ENCODE results near the gene NRXN2.
"Not testable (repeated sequence)": the region's sequence is repeated elsewhere in the genome, so short reads cannot be mapped to it uniquely, and the experiment has no call there.

The NRXN2 gene

GRCh38 chr11:64598797-64599697 is 124.0 kb downstream of the NRXN2 start:
- no peak overlapping the region for H3K4me3 ChIP-seq (ENCODE audit: low read depth, low read length)
- H3K4me1 ChIP-seq (ENCODE audit: control insufficient read depth, insufficient read depth, low read length): no peaks in the 10 kb centered on the region
- no peaks in the 10 kb centered on the region for H3K9me3 ChIP-seq (ENCODE audit: control insufficient read depth, insufficient read depth, low read length)
- H3K36me3 ChIP-seq (ENCODE audit: control insufficient read depth, insufficient read depth, low read length): no peaks in the 10 kb centered on the region
- H3K9ac ChIP-seq (ENCODE audit: low read depth, low read length): no peak overlapping the region
- H3K27me3 ChIP-seq (ENCODE audit: control insufficient read depth, insufficient read depth, low read length): no peaks in the 10 kb centered on the region

DNA sequence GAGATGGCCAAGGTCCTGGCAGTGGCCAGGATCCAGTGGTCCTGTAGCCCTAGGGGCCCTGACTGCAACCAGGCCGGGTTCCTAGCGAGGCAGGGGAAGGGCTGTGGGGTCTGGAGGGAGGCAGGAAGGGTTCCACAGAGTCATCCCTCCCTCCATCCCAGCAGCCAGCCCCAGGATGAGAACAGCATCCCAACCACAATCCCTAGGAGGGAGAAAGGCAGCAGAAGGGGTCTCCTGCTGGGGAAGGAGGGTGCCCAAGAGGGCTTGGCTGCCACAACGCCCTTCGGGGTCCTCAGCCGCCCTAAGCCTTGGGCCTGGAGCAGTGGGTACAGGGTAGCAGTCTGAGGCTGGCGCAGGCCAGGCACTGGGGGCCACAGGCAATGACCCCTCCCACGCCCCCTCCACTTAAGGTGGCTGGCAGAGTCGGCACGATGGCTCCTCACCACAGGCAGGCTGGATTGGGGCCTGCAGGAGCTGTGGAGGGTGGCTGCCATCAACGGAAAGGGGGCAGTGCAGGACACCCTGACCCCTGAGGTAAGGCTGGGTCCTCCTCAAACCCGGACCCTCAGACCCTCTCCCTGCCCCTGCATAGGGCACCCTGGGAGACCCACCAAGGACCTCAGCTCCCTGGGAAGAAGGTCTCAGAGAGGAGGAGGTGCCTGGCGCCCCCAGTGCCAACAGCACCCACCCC is 124.7 kb downstream of the NRXN2 start:
- Histone ChIP-seq H3K9me3 (ENCODE audit: control insufficient read depth, insufficient read depth, low read length) (no peaks in the 10 kb centered on the region), H3K4me1 (ENCODE audit: control insufficient read depth, insufficient read depth, low read length) (no peaks in the 10 kb centered on the region), H3K4me3 (ENCODE audit: low read depth, low read length) (no peak overlapping the region), H3K27me3 (ENCODE audit: control insufficient read depth, insufficient read depth, low read length) (no peaks in the 10 kb centered on the region), H3K36me3 (ENCODE audit: control insufficient read depth, insufficient read depth, low read length) (no peaks in the 10 kb centered on the region), H3K9ac (ENCODE audit: low read depth, low read length) (no peak overlapping the region)

DNA sequence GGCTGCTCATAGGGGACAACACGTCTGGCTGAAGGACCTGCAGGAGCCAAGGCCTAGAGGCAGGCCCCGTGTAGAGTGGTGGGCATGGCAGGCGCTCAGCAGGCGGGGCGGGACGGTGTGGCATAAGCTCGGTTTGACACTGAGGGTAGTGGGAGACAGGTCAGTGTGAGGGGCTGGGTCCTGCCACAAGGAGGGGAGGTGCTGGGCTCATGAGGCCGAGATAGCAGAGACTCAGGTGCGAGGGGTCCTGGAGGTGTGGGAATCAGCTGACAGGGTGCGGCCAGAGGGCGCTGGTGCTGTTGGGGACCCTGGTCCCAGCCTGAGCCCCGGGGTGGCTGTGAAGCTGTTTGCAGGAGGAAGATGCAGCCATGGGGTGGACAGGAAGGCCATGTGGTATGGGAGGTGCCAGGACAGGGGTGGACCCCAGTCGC is 125.3 kb downstream of the NRXN2 start:
- Histone ChIP-seq H3K4me3 (ENCODE audit: low read depth, low read length) (no peak overlapping the region), H3K4me1 (ENCODE audit: control insufficient read depth, insufficient read depth, low read length) (no peaks in the 10 kb centered on the region), H3K9me3 (ENCODE audit: control insufficient read depth, insufficient read depth, low read length) (no peaks in the 10 kb centered on the region), H3K9ac (ENCODE audit: low read depth, low read length) (no peak overlapping the region), H3K27me3 (ENCODE audit: control insufficient read depth, insufficient read depth, low read length) (no peaks in the 10 kb centered on the region), H3K36me3 (ENCODE audit: control insufficient read depth, insufficient read depth, low read length) (no peaks in the 10 kb centered on the region)

DNA sequence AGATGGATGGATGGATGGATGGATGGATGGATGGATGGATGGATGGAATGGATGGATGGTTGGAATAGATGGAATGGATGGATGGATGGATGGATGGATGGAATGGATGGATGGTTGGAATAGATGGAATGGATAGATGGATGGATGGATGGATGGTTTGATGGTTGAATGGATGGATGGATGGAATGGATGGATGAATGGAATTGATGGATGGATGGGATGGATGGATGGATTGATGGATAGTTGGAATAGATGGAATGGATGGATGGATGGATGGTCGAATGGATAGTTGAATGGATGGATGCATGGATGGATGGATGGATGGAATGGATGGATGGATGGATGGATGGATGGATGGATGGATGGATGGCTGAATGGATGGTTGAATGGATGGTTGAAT is 127.1 kb downstream of the NRXN2 start:
- H3K9me3 ChIP-seq (ENCODE audit: control insufficient read depth, insufficient read depth, low read length); H3K36me3 ChIP-seq (ENCODE audit: control insufficient read depth, insufficient read depth, low read length); H3K4me3 ChIP-seq (ENCODE audit: low read depth, low read length); H3K27me3 ChIP-seq (ENCODE audit: control insufficient read depth, insufficient read depth, low read length); H3K9ac ChIP-seq (ENCODE audit: low read depth, low read length); H3K4me1 ChIP-seq (ENCODE audit: control insufficient read depth, insufficient read depth, low read length): not testable (repeated sequence)

DNA sequence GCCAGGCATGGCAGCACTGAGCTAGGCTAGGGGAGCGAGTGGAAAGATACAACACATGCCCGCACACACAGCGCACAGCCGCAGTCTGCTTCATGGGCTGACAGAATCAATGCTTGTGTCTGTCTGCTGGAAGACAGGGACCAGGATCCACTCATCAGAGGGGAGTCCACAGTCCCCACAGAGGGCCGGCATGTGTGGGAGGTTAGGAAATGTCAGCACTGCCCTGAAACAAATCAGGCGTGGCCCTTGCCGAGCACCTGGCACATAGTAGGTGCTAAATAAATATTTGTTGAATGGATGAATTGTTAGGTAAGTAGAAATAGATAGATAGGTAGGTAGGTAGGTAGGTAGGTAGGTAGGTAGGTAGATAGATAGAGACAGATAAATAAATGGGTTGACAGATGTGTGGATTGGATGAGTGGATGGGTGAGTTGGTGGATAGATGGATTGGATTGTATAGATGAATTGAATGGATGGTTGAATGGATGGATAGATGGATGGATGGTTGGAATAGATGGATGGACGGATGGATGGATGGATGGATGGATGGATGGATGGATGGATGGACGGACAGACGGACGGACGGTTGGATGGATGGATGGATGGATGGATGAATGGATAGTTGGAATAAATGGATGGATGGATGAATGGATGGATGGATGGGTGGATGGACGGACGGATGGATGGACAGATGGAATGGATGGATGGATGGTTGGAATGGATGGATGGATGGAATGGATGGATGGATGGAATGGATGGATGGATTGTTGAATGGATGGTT is 128.6 kb downstream of the NRXN2 start:
- Histone ChIP-seq H3K9me3 (ENCODE audit: control insufficient read depth, insufficient read depth, low read length) (no peaks in the 10 kb centered on the region), H3K4me1 (ENCODE audit: control insufficient read depth, insufficient read depth, low read length) (no peaks in the 10 kb centered on the region), H3K4me3 (ENCODE audit: low read depth, low read length) (no peak overlapping the region), H3K36me3 (ENCODE audit: control insufficient read depth, insufficient read depth, low read length) (no peaks in the 10 kb centered on the region), H3K27me3 (ENCODE audit: control insufficient read depth, insufficient read depth, low read length) (no peaks in the 10 kb centered on the region), H3K9ac (ENCODE audit: low read depth, low read length) (no peak overlapping the region)

- Histone ChIP-seq H3K9ac (ENCODE audit: low read depth, low read length) (no peak overlapping the region), H3K27me3 (ENCODE audit: control insufficient read depth, insufficient read depth, low read length) (no peaks in the 10 kb centered on the region), H3K4me3 (ENCODE audit: low read depth, low read length) (no peak overlapping the region), H3K36me3 (ENCODE audit: control insufficient read depth, insufficient read depth, low read length) (no peaks in the 10 kb centered on the region), H3K4me1 (ENCODE audit: control insufficient read depth, insufficient read depth, low read length) (no peaks in the 10 kb centered on the region), H3K9me3 (ENCODE audit: control insufficient read depth, insufficient read depth, low read length) (no peaks in the 10 kb centered on the region)
These were observed 129.6 kb downstream of the NRXN2 start for GRCh38 chr11:64593156-64594105.

DNA sequence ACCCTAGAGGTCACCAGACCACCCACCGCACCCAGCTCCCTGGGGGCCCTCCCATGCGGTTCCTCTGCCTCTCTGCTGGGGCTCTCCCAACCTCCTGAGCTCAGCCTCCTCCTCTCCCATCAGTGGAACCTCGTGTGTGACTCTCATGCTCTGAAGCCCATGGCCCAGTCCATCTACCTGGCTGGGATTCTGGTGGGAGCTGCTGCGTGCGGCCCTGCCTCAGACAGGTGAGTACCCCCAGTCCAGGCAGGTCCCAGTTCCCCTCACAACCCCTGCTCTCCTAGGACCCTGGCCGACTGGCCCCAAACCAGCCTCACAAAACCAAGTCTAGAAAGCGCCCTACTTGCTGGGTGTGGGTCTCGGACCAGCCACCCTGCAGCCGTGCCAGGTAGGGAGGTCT is 130.3 kb downstream of the NRXN2 start:
- Histone ChIP-seq H3K9ac (ENCODE audit: low read depth, low read length) (no peak overlapping the region), H3K4me1 (ENCODE audit: control insufficient read depth, insufficient read depth, low read length) (no peaks in the 10 kb centered on the region), H3K36me3 (ENCODE audit: control insufficient read depth, insufficient read depth, low read length) (no peaks in the 10 kb centered on the region), H3K4me3 (ENCODE audit: low read depth, low read length) (no peak overlapping the region), H3K27me3 (ENCODE audit: control insufficient read depth, insufficient read depth, low read length) (no peaks in the 10 kb centered on the region), H3K9me3 (ENCODE audit: control insufficient read depth, insufficient read depth, low read length) (no peaks in the 10 kb centered on the region)

- H3K9ac ChIP-seq (ENCODE audit: low read depth, low read length): no peak overlapping the region
- no peaks in the 10 kb centered on the region for H3K9me3 ChIP-seq (ENCODE audit: control insufficient read depth, insufficient read depth, low read length)
- no peaks in the 10 kb centered on the region for H3K27me3 ChIP-seq (ENCODE audit: control insufficient read depth, insufficient read depth, low read length)
- no peaks in the 10 kb centered on the region for H3K36me3 ChIP-seq (ENCODE audit: control insufficient read depth, insufficient read depth, low read length)
- H3K4me3 ChIP-seq (ENCODE audit: low read depth, low read length): no peak overlapping the region
- H3K4me1 ChIP-seq (ENCODE audit: control insufficient read depth, insufficient read depth, low read length): no peaks in the 10 kb centered on the region
These were observed 130.8 kb downstream of the NRXN2 start for GRCh38 chr11:64592234-64592615.

DNA sequence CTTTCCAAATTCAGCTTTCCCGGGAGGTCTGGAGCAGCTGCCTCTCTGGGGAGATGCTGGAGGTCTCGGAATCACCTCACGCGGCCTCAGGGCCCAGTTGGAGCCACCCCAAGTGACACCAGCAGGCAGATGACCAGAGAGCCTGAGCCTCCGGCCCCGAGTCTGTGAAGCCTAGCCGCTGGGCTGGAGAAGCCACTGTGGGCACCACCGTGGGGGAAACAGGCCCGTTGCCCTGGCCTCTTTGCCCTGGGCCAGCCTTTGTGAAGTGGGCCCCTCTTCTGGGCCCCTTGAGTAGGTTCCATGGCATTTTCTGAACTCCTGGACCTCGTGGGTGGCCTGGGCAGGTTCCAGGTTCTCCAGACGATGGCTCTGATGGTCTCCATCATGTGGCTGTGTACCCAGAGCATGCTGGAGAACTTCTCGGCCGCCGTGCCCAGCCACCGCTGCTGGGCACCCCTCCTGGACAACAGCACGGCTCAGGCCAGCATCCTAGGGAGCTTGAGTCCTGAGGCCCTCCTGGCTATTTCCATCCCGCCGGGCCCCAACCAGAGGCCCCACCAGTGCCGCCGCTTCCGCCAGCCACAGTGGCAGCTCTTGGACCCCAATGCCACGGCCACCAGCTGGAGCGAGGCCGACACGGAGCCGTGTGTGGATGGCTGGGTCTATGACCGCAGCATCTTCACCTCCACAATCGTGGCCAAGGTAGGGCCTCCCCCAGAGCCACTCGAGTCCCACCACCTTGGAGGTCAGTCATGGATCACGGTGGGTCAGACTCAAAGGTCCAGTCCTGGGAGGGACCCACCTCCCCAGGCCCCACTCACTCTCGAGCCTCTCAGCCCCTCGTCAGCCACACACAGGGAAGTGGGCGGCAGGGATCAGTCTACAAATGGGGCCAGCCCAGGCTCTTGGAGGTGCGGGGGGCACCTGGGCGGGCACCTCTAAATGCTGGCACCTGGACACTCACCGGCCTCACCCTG is 131.5 kb downstream of the NRXN2 start:
- no peak overlapping the region for H3K9ac ChIP-seq (ENCODE audit: low read depth, low read length)
- no peaks in the 10 kb centered on the region for H3K36me3 ChIP-seq (ENCODE audit: control insufficient read depth, insufficient read depth, low read length)
- no peaks in the 10 kb centered on the region for H3K4me1 ChIP-seq (ENCODE audit: control insufficient read depth, insufficient read depth, low read length)
- no peaks in the 10 kb centered on the region for H3K27me3 ChIP-seq (ENCODE audit: control insufficient read depth, insufficient read depth, low read length)
- H3K9me3 ChIP-seq (ENCODE audit: control insufficient read depth, insufficient read depth, low read length): no peaks in the 10 kb centered on the region
- no peak overlapping the region for H3K4me3 ChIP-seq (ENCODE audit: low read depth, low read length)

- Histone ChIP-seq H3K4me1 (ENCODE audit: control insufficient read depth, insufficient read depth, low read length) (no peaks in the 10 kb centered on the region), H3K9me3 (ENCODE audit: control insufficient read depth, insufficient read depth, low read length) (no peaks in the 10 kb centered on the region), H3K36me3 (ENCODE audit: control insufficient read depth, insufficient read depth, low read length) (no peaks in the 10 kb centered on the region), H3K27me3 (ENCODE audit: control insufficient read depth, insufficient read depth, low read length) (no peaks in the 10 kb centered on the region), H3K9ac (ENCODE audit: low read depth, low read length) (no peak within 1 kb of the TSS), H3K4me3 (ENCODE audit: low read depth, low read length) (no peak within 1 kb of the TSS)
These were observed 132.2 kb downstream of the NRXN2 start, which contains the start of gene SLC22A12 for GRCh38 chr11:64590763-64591221. Gene SLC22A12, plus strand, starts transcription at chr11:64591220. Its CDS starts 337 bp downstream, at chr11:64591557.

Measured in iPS-15b (cell line).